PC-9 (cell line): ENCODE results near the gene EFNA3. TPM values are rescaled to one million over a fixed set of nuclear protein-coding genes. Genes with fewer than 3 reads are reported as not detected.
A peak's percentile ranks its signal among the peaks of the same experiment; 100 is the strongest.

Experiments
- BruUV-seq: library from RNA; stranded (reverse); fragments of 400-500 nt; replicated peaks from 2 replicates; lab custom pipeline; 2021; lab: Mats Ljungman, UMichigan
- CTCF ChIA-PET: fragments of 300-600 bp; sonication (Branson Sonifier 250); formaldehyde crosslinking; loops from one replicate; lab custom pipeline; 2022; ENCODE audit warnings: antibody characterized with exemption; lab: Charles Lee
- POLR2A ChIA-PET: fragments of 300-600 bp; sonication (Branson Sonifier 250); formaldehyde crosslinking; loops from one replicate; lab custom pipeline; 2022; ENCODE audit warnings: antibody characterized with exemption; ENCODE audit not compliant: unreplicated experiment; lab: Charles Lee
- DNase-seq, 2 experiments: peaks; one replicate each; pipeline versions ENCODE4 v3.0.0 to v3.0.0-alpha.2; 2015 to 2022; ENCODE audit warnings: mixed read lengths in 1 of 2
- H2AFZ ChIP-seq: fragments of 200-600 bp; sonication (generic); 2 replicates; pipeline ENCODE4 v1.8.1; 2017; ENCODE audit warnings: antibody characterized with exemption
- H3F3A ChIP-seq: fragments of 200-600 bp; sonication (generic); 2 replicates; pipeline ENCODE4 v1.8.1; 2017; ENCODE audit warnings: antibody characterized with exemption, mild to moderate bottlenecking, low read depth; ENCODE audit not compliant: insufficient read depth
- H3K27ac ChIP-seq: fragments of 200-600 bp; sonication (generic); 2 replicates; pipeline ENCODE4 v1.6.1; 2016; ENCODE audit warnings: mixed run types
- H3K27me3 ChIP-seq: fragments of 200-600 bp; sonication (generic); 2 replicates; pipeline ENCODE4 v1.6.1; 2016; ENCODE audit warnings: low read depth, mixed run types; ENCODE audit not compliant: insufficient read depth
- H3K36me3 ChIP-seq: fragments of 200-600 bp; sonication (generic); 2 replicates; pipeline ENCODE4 v1.6.1; 2016; ENCODE audit warnings: low read depth, mixed run types
- H3K4me1 ChIP-seq: fragments of 200-600 bp; sonication (generic); replicated peaks from 2 replicates; pipeline ENCODE4 v1.6.1; 2016; ENCODE audit warnings: mixed run types; ENCODE audit not compliant: insufficient read depth
- H3K4me2 ChIP-seq: fragments of 200-600 bp; sonication (generic); 2 replicates; pipeline ENCODE4 v1.6.1; 2017; ENCODE audit warnings: mixed run types
- H3K4me3 ChIP-seq: fragments of 200-600 bp; sonication (generic); 2 replicates; pipeline ENCODE4 v1.6.1; 2016; ENCODE audit warnings: mixed run types
- H3K79me2 ChIP-seq: fragments of 200-600 bp; sonication (generic); 2 replicates; pipeline ENCODE4 v1.6.1; 2017; ENCODE audit warnings: low read depth, mixed run types
- H3K9me2 ChIP-seq: fragments of 200-600 bp; sonication (generic); 2 replicates; pipeline ENCODE4 v1.8.1; 2017; ENCODE audit warnings: mild to moderate bottlenecking; ENCODE audit not compliant: insufficient read depth
- H3K9me3 ChIP-seq: fragments of 200-600 bp; sonication (generic); 2 replicates; pipeline ENCODE4 v1.8.1; 2016; ENCODE audit warnings: low read depth; ENCODE audit not compliant: insufficient read depth
- H4K20me1 ChIP-seq: fragments of 200-600 bp; sonication (generic); 2 replicates; pipeline ENCODE4 v1.8.1; 2017; ENCODE audit not compliant: insufficient read depth
- EZH2 ChIP-seq: fragments of 200-600 bp; sonication (generic); IDR thresholded peaks from 2 replicates; pipeline ENCODE4 v1.8.0; 2017; ENCODE audit warnings: antibody characterized with exemption, low read depth
- intact Hi-C: fragments of 100-400 bp; cut with micrococcal nuclease; formaldehyde crosslinking; loops from one replicate; pipeline ENCODE4 v1.10.0; 2022; ENCODE audit not compliant: unreplicated experiment
- total RNA-seq: library from RNA; stranded (reverse); gene quantifications from 2 replicates; pipeline ENCODE4 v1.2.3, GENCODE V29; 2021
- TF ChIP-seq, protein P1 (sequence below): fragments of 200-600 bp; sonication (generic); conservative IDR thresholded peaks from 2 replicates; pipeline ENCODE4 v1.6.1; 2017; ENCODE audit warnings: mixed run types, antibody characterized with exemption, mild to moderate bottlenecking, moderate library complexity

The EFNA3 gene
- total RNA-seq, 1 experiment from 2014 or later, result 6.7 TPM

DNA sequence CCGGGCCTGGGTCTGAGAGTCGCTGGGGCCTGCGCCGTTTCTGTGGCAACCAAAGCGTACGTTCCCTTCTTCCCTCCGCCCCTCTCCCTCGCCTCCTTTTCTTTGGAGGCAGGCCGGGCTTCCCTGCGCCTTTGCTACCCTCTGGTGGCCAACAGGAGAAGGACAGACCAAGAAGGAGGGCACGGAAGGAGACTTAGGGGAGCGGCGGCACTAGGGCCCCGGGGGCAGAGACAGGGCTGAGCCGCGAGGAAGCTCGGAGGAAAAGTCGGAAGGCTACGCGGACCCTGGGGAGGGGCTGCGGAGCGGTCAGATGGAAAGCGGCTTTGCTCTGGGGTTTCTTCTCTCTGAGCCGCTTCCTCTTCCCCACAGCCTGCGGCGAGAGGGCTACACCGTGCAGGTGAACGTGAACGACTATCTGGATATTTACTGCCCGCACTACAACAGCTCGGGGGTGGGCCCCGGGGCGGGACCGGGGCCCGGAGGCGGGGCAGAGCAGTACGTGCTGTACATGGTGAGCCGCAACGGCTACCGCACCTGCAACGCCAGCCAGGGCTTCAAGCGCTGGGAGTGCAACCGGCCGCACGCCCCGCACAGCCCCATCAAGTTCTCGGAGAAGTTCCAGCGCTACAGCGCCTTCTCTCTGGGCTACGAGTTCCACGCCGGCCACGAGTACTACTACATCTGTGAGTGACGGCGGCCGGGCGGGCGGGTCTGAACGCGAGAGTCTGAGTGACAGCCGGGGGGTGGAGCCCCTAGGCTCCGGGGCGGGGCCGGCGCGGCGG lies 6.3 kb downstream of the EFNA3 start:
- Histone ChIP-seq H3K9me3 (no peaks in the 10 kb centered on the region), H3K4me1 (peaks cover 50% of the 10 kb centered on the region), H3K79me2 (no peaks in the 10 kb centered on the region), H3K36me3 (no peaks in the 10 kb centered on the region), H3K9me2 (no peaks in the 10 kb centered on the region), H3K4me3 (peak overlapping the region; percentile 70), H3K27me3 (peaks cover 23% of the 10 kb centered on the region), H2AFZ (peak overlapping the region; percentile 82), H3K4me2 (peak overlapping the region; percentile 84), H3F3A (peaks cover 31% of the 10 kb centered on the region; the same call in 1 of the 2 replicates), H3K27ac (peak overlapping the region; percentile 72), H4K20me1 (no peaks in the 10 kb centered on the region)
- POLR2A ChIA-PET, result interaction anchor here (0.6 to 0.7 kb wide), 5 partner anchors 33 to 1109 kb away, joined by 3 to 7 read pairs (median 3); partner anchors contain the start of gene SLC25A44
- TSS peak; percentile 77 for BruUV-seq
- TF ChIP-seq EZH2, result no peak
- TF ChIP-seq, protein P1, sequence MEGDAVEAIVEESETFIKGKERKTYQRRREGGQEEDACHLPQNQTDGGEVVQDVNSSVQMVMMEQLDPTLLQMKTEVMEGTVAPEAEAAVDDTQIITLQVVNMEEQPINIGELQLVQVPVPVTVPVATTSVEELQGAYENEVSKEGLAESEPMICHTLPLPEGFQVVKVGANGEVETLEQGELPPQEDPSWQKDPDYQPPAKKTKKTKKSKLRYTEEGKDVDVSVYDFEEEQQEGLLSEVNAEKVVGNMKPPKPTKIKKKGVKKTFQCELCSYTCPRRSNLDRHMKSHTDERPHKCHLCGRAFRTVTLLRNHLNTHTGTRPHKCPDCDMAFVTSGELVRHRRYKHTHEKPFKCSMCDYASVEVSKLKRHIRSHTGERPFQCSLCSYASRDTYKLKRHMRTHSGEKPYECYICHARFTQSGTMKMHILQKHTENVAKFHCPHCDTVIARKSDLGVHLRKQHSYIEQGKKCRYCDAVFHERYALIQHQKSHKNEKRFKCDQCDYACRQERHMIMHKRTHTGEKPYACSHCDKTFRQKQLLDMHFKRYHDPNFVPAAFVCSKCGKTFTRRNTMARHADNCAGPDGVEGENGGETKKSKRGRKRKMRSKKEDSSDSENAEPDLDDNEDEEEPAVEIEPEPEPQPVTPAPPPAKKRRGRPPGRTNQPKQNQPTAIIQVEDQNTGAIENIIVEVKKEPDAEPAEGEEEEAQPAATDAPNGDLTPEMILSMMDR, result peak; percentile 94
- DNase-seq, result peak; percentile 81 to 92
- intact Hi-C loops, result loop anchor here (1.0 to 2.0 kb wide), 8 partner anchors 22 to 526 kb away; partner anchors contain the start of genes EFNA4, PMVK, SLC50A1 and ZBTB7B
- CTCF ChIA-PET, result interaction anchor here (0.6 to 2.0 kb wide), 16 partner anchors 10 to 525 kb away, joined by 3 to 13 read pairs (median 4); partner anchors contain the start of genes ADAM15, CKS1B, FLAD1 and KRTCAP2

DNA sequence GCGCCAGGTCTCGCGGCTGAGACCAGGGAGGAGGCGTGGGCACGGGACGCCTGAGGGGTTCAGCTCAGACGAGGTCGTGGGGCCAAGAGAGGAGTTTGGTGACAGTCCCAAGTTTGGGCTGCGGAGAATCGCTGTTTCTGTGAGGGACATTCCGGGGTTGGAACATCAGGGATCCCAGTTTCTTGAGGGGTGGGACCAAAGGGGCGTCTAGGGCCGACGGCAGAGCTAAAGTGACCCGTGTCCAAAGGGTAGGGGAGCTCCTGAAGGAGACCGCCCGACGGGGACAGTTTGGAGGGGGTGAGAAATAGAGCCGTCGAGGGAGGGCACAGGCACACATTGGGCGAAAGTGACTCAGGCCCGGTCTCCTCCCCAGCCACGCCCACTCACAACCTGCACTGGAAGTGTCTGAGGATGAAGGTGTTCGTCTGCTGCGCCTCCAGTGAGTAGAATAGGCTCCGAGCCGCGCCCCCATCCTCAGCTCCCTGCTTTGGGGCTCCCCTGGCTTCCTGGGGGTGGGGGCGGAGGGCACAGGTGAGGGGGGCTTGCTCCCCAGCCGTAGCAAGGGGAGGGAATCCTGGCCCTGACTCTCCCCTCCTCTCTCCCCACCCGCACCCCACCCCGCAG lies 7.0 kb downstream of the EFNA3 start:
- Histone ChIP-seq H2AFZ (peak overlapping the region; percentile 82), H3K9me3 (no peaks in the 10 kb centered on the region), H3K79me2 (no peaks in the 10 kb centered on the region), H3F3A (peaks cover 31% of the 10 kb centered on the region; the same call in 1 of the 2 replicates), H3K4me1 (peaks cover 43% of the 10 kb centered on the region), H3K4me2 (peak overlapping the region; percentile 84), H3K4me3 (peak overlapping the region; percentile 70), H4K20me1 (no peaks in the 10 kb centered on the region), H3K9me2 (no peaks in the 10 kb centered on the region), H3K27me3 (peaks cover 17% of the 10 kb centered on the region), H3K27ac (peak overlapping the region; percentile 72), H3K36me3 (no peaks in the 10 kb centered on the region)
- BruUV-seq, result no TSS peak
- DNase-seq, result peak; percentile 68 to 69
- TF ChIP-seq EZH2, result no peak
- TF ChIP-seq, protein P1, result no peak
- ChIA-PET POLR2A (interaction anchor here (0.5 to 0.6 kb wide), 2 partner anchors 214 to 606 kb away, joined by 3 read pairs; no protein-coding TSS in a partner anchor), CTCF (interaction anchor here (0.6 to 2.0 kb wide), 11 partner anchors 10 to 218 kb away, joined by 3 to 13 read pairs (median 5); partner anchors contain the start of genes ADAM15, KRTCAP2, PBXIP1 and SHC1)
- intact Hi-C loops, result loop anchor here (1.0 to 2.0 kb wide), 4 partner anchors 41 to 149 kb away; partner anchors contain the start of genes PMVK and SLC50A1
